Osteoblast (primary cell): ENCODE data around the gene CLEC19A. TPM values are rescaled to one million over a fixed set of nuclear protein-coding genes. Genes with fewer than 3 reads are reported as not detected.

Source experiments
- DNase-seq: peaks from one replicate; pipeline ENCODE4 v3.0.0; 2011; ENCODE audit warnings: low spot score, mixed read lengths; ENCODE audit not compliant: insufficient read length; ENCODE audit errors: missing footprints
- H2AFZ ChIP-seq: 2 replicates; pipeline ENCODE4 v1.6.0; 2011; ENCODE audit warnings: mild to moderate bottlenecking, low read length
- H3K27ac ChIP-seq: 2 replicates; pipeline ENCODE4 v1.5.1; 2011; ENCODE audit warnings: mild to moderate bottlenecking, low read depth, low read length, moderate library complexity
- H3K27me3 ChIP-seq: 2 replicates; pipeline ENCODE4 v1.6.0; 2012; ENCODE audit warnings: mild to moderate bottlenecking, control low read depth, inconsistent platforms, low read length, moderate library complexity; ENCODE audit not compliant: insufficient read depth
- H3K36me3 ChIP-seq: 2 replicates; pipeline ENCODE4 v1.5.1; 2011; ENCODE audit warnings: mild to moderate bottlenecking, low read length, control low read depth, moderate library complexity; ENCODE audit not compliant: insufficient read depth
- H3K4me1 ChIP-seq: 2 replicates; pipeline ENCODE4 v1.5.1; 2011; ENCODE audit warnings: mild to moderate bottlenecking, low read length, control low read depth, moderate library complexity; ENCODE audit not compliant: insufficient read depth
- H3K4me2 ChIP-seq: 2 replicates; pipeline ENCODE4 v1.6.0; 2011; ENCODE audit warnings: mild to moderate bottlenecking, low read length; ENCODE audit not compliant: insufficient read depth
- H3K4me3 ChIP-seq: fragments of 200-600 bp; sonication (generic); 3 replicates; pipeline ENCODE4 v1.5.1; 2012; ENCODE audit warnings: mild to moderate bottlenecking, low read length, inconsistent platforms; ENCODE audit not compliant: insufficient read depth
- H3K79me2 ChIP-seq: 2 replicates; pipeline ENCODE4 v1.6.0; 2012; ENCODE audit warnings: mild to moderate bottlenecking, low read length, control low read depth, inconsistent platforms; ENCODE audit not compliant: insufficient read depth
- H3K9me3 ChIP-seq: 2 replicates; pipeline ENCODE4 v1.5.1; 2011; ENCODE audit warnings: low read depth, low read length, control low read depth
- H4K20me1 ChIP-seq: 2 replicates; pipeline ENCODE4 v1.6.0; 2012; ENCODE audit warnings: mild to moderate bottlenecking, low read length, control low read depth; ENCODE audit not compliant: insufficient read depth
- CTCF ChIP-seq: IDR thresholded peaks from 2 replicates; pipeline ENCODE4 v1.5.1; 2011; ENCODE audit warnings: mild to moderate bottlenecking, low read depth, low read length, moderate library complexity; ENCODE audit errors: extremely low read depth
- total RNA-seq: library from RNA; depleted of rRNA; stranded (reverse); fragments of >200 nt; gene quantifications from 2 replicates; pipeline ENCODE4 v1.2.3, GENCODE V29; 2012

CLEC19A gene
- total RNA-seq, 1 donor: not detected

- Histone ChIP-seq H3K27ac (no peak overlapping the region), H3K79me2 (no peaks in the 10 kb centered on the region), H3K4me3 (no peak overlapping the region), H3K4me1 (no peaks in the 10 kb centered on the region), H3K27me3 (no peaks in the 10 kb centered on the region), H3K36me3 (no peaks in the 10 kb centered on the region), H3K9me3 (no peaks in the 10 kb centered on the region), H3K4me2 (no peak overlapping the region), H4K20me1 (no peaks in the 10 kb centered on the region), H2AFZ (no peak overlapping the region)
- no peak for DNase-seq
- TF ChIP-seq CTCF: no peak
These were observed 1.9 kb upstream of the CLEC19A start for GRCh38 chr16:19283637-19284036.

- TF ChIP-seq CTCF: no peak
These were observed 1.3 kb upstream of the CLEC19A start for GRCh38 chr16:19284207-19284606.

GRCh38 chr16:19286827-19287226 is 1.3 kb downstream of the CLEC19A start:
- Histone ChIP-seq H3K4me1 (no peaks in the 10 kb centered on the region), H3K4me2 (no peak overlapping the region), H3K27me3 (no peaks in the 10 kb centered on the region), H3K36me3 (no peaks in the 10 kb centered on the region), H4K20me1 (no peaks in the 10 kb centered on the region), H2AFZ (no peak overlapping the region), H3K79me2 (no peaks in the 10 kb centered on the region), H3K4me3 (no peak overlapping the region), H3K9me3 (no peaks in the 10 kb centered on the region), H3K27ac (no peak overlapping the region)
- no peak for TF ChIP-seq CTCF
- DNase-seq: no peak

More at GRCh38 chr16:19284207-19284606, 1.3 kb upstream of the CLEC19A start:
- Histone ChIP-seq H3K27me3 (no peaks in the 10 kb centered on the region), H3K4me2 (no peak overlapping the region), H3K4me3 (no peak overlapping the region), H4K20me1 (no peaks in the 10 kb centered on the region), H3K27ac (no peak overlapping the region), H3K79me2 (no peaks in the 10 kb centered on the region), H2AFZ (no peak overlapping the region), H3K36me3 (no peaks in the 10 kb centered on the region), H3K9me3 (no peaks in the 10 kb centered on the region), H3K4me1 (no peaks in the 10 kb centered on the region)
- no peak for DNase-seq

- no peaks in the 10 kb centered on the region for H3K9me3 ChIP-seq
- H3K79me2 ChIP-seq: no peaks in the 10 kb centered on the region
- H3K27me3 ChIP-seq: no peaks in the 10 kb centered on the region
- no peak for TF ChIP-seq CTCF
- no peak overlapping the region for H3K27ac ChIP-seq
- no peaks in the 10 kb centered on the region for H3K36me3 ChIP-seq
- no peak for DNase-seq
- no peak overlapping the region for H2AFZ ChIP-seq
- no peaks in the 10 kb centered on the region for H3K4me1 ChIP-seq
- no peaks in the 10 kb centered on the region for H4K20me1 ChIP-seq
- H3K4me2 ChIP-seq: no peak overlapping the region
- H3K4me3 ChIP-seq: no peak overlapping the region
These were observed 1.7 kb downstream of the CLEC19A start for GRCh38 chr16:19287241-19287640.
